HepG2 (cell line): Measurements from ENCODE around the gene PPP1R1B. TPM values are rescaled to one million over a fixed set of nuclear protein-coding genes. Genes with fewer than 3 reads are reported as not detected.

Experiments
- DNMT3B ChIP-seq: conservative IDR thresholded peaks from 2 replicates; pipeline ENCODE4 v1.6.1; 2016; ENCODE audit warnings: missing biosample characterization, control low read depth
- GLI4 ChIP-seq: sonication (generic); formaldehyde crosslinking; IDR thresholded peaks from 2 replicates; pipeline ENCODE4 v1.5.1; 2020; ENCODE audit warnings: missing genetic modification reagents, mild to moderate bottlenecking, moderate library complexity, borderline replicate concordance
- HNRNPLL ChIP-seq: fragments of 200-400 bp; formaldehyde crosslinking; IDR thresholded peaks from 2 replicates; pipeline ENCODE4 v1.6.1; 2017; ENCODE audit warnings: mild to moderate bottlenecking, low read depth, low read length; ENCODE audit not compliant: poor library complexity, severe bottlenecking
- ISL2 ChIP-seq: sonication (generic); formaldehyde crosslinking; IDR thresholded peaks from 2 replicates; pipeline ENCODE4 v1.5.0; 2020; ENCODE audit warnings: missing genetic modification reagents
- KLF13 ChIP-seq: sonication (generic); formaldehyde crosslinking; IDR thresholded peaks from 2 replicates; pipeline ENCODE4 v1.4.0; 2020; ENCODE audit warnings: mild to moderate bottlenecking, missing genetic modification reagents
- NFATC3 ChIP-seq: sonication (generic); formaldehyde crosslinking; IDR thresholded peaks from 2 replicates; pipeline ENCODE4 v1.5.1; 2020; ENCODE audit warnings: mild to moderate bottlenecking, missing genetic modification reagents
- REL ChIP-seq: sonication (generic); formaldehyde crosslinking; conservative IDR thresholded peaks from 2 replicates; pipeline ENCODE4 v1.8.0; 2022; ENCODE audit warnings: mild to moderate bottlenecking, missing genetic modification reagents, moderate library complexity
- RELA ChIP-seq: sonication (generic); formaldehyde crosslinking; IDR thresholded peaks from 2 replicates; pipeline ENCODE4 v1.4.0; 2020; ENCODE audit warnings: missing genetic modification reagents
- U2AF2 ChIP-seq: fragments of 200-400 bp; formaldehyde crosslinking; IDR thresholded peaks from 2 replicates; pipeline ENCODE4 v1.6.1; 2017; ENCODE audit warnings: low read depth, mild to moderate bottlenecking, low read length
- ZNF598 ChIP-seq: sonication (generic); formaldehyde crosslinking; IDR thresholded peaks from 2 replicates; pipeline ENCODE4 v1.5.1; 2020; ENCODE audit warnings: mild to moderate bottlenecking, missing genetic modification reagents, borderline replicate concordance
- ZNF7 ChIP-seq: IDR thresholded peaks from 2 replicates; pipeline ENCODE4 v1.6.1; 2016; ENCODE audit warnings: missing biosample characterization, missing genetic modification reagents
- polyA plus RNA-seq, 8 experiments: library from polyadenylated mRNA; depleted of rRNA in 3 of 8; stranded (reverse) in 7 of 8; unstranded in 1 of 8; fragments of >200 nt; fragmentation: Illumina TruSeq in 4 of 8; extraction: Trizol in 4 of 8; gene quantifications; 2 replicates each; pipeline versions ENCODE4 v1.2.1 to v1.2.3, GENCODE V29; 2011 to 2016; ENCODE audit warnings: low read depth in 4 of 8, missing spikeins in 1 of 8, mixed read lengths in 1 of 8; ENCODE audit not compliant: insufficient read depth in 1 of 8
- total RNA-seq, 5 experiments: library from RNA; depleted of rRNA; stranded (reverse); fragments of >200 nt; fragmentation: Illumina TruSeq; extraction: Trizol; gene quantifications; 2 replicates each; pipeline ENCODE4 v1.2.3, GENCODE V29; 2016; ENCODE audit warnings: low read depth in 1 of 5
- TF ChIP-seq, protein P1 (sequence below): sonication (generic); formaldehyde crosslinking; IDR thresholded peaks from 2 replicates; pipeline ENCODE4 v1.4.0; 2020; ENCODE audit warnings: low read depth, mild to moderate bottlenecking, missing genetic modification reagents
- TF ChIP-seq, protein P2 (sequence below): sonication (generic); formaldehyde crosslinking; IDR thresholded peaks from 2 replicates; pipeline ENCODE4 v1.4.0; 2020; ENCODE audit warnings: mild to moderate bottlenecking, missing genetic modification reagents
- TF ChIP-seq, protein P3 (sequence below): sonication (generic); formaldehyde crosslinking; IDR thresholded peaks from 2 replicates; pipeline ENCODE4 v1.8.1; 2022; ENCODE audit warnings: low read depth, mild to moderate bottlenecking, missing genetic modification reagents
- TF ChIP-seq, protein P4 (sequence below): IDR thresholded peaks from 2 replicates; pipeline ENCODE4 v1.6.1; 2016; ENCODE audit warnings: low read depth, control low read depth
- TF ChIP-seq, protein P5 (sequence below): sonication (generic); formaldehyde crosslinking; IDR thresholded peaks from 2 replicates; pipeline ENCODE4 v1.8.1; 2023; ENCODE audit warnings: mild to moderate bottlenecking, missing genetic modification reagents

The PPP1R1B gene
- total and polyA plus RNA-seq, 2 of the 13 experiments (the other 11 are each of a cell fraction or from before 2014, with no cell fraction given): 0.08 TPM; not detected in 1

DNA sequence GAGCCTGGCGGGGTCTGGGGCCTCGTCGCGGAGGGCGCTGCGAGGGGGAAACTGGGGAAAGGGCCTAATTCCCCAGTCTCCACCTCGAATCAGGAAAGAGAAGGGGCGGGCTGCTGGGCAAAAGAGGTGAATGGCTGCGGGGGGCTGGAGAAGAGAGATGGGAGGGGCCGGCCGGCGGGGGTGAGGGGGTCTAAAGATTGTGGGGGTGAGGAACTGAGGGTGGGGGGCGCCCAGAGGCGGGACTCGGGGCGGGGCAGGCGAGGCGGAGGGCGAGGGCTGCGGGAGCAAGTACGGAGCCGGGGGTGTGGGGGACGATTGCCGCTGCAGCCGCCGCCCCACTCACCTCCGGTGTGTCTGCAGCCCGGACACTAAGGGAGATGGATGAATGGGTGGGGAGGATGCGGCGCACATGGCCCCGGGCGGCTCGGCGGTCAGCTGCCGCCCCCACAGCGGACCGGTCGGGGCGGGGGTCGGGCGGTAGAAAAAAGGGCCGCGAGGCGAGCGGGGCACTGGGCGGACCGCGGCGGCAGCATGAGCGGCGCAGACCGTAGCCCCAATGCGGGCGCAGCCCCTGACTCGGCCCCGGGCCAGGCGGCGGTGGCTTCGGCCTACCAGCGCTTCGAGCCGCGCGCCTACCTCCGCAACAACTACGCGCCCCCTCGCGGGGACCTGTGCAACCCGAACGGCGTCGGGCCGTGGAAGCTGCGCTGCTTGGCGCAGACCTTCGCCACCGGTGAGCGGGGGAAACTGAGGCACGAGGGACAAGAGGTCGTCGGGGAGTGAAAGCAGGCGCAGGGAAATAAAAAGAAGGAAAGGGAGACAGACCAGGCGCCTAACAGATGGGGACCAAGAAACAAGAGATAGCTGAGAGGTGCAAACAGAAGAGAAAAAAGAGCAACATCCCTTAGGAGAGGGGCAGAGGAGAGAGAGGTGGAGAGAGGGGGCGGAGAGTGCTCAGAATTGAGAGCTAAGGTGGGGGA lies 41.5 kb downstream of the PPP1R1B start, which contains the start of gene PNMT (continued):
- TF ChIP-seq, protein P1, sequence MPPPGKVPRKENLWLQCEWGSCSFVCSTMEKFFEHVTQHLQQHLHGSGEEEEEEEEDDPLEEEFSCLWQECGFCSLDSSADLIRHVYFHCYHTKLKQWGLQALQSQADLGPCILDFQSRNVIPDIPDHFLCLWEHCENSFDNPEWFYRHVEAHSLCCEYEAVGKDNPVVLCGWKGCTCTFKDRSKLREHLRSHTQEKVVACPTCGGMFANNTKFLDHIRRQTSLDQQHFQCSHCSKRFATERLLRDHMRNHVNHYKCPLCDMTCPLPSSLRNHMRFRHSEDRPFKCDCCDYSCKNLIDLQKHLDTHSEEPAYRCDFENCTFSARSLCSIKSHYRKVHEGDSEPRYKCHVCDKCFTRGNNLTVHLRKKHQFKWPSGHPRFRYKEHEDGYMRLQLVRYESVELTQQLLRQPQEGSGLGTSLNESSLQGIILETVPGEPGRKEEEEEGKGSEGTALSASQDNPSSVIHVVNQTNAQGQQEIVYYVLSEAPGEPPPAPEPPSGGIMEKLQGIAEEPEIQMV: 0 out of 2 replicates have a peak, but pooled peaks have one; percentile 48
- TF ChIP-seq REL (CRISPR knock-in tag): no peak
- peak; percentile 89; the same call in 1 of the 2 replicates for TF ChIP-seq RELA (CRISPR knock-in tag)
- TF ChIP-seq ZNF598 (CRISPR knock-in tag): 0 out of 2 replicates have a peak, but pooled peaks have one; percentile 76
- peak; percentile 83; the same call in 1 of the 2 replicates for TF ChIP-seq KLF13 (CRISPR knock-in tag)
- TF ChIP-seq U2AF2: no peak
- no peak for TF ChIP-seq ISL2 (CRISPR knock-in tag)
- TF ChIP-seq NFATC3: 0 out of 2 replicates have a peak, but pooled peaks have one; percentile 69
- TF ChIP-seq, protein P2, sequence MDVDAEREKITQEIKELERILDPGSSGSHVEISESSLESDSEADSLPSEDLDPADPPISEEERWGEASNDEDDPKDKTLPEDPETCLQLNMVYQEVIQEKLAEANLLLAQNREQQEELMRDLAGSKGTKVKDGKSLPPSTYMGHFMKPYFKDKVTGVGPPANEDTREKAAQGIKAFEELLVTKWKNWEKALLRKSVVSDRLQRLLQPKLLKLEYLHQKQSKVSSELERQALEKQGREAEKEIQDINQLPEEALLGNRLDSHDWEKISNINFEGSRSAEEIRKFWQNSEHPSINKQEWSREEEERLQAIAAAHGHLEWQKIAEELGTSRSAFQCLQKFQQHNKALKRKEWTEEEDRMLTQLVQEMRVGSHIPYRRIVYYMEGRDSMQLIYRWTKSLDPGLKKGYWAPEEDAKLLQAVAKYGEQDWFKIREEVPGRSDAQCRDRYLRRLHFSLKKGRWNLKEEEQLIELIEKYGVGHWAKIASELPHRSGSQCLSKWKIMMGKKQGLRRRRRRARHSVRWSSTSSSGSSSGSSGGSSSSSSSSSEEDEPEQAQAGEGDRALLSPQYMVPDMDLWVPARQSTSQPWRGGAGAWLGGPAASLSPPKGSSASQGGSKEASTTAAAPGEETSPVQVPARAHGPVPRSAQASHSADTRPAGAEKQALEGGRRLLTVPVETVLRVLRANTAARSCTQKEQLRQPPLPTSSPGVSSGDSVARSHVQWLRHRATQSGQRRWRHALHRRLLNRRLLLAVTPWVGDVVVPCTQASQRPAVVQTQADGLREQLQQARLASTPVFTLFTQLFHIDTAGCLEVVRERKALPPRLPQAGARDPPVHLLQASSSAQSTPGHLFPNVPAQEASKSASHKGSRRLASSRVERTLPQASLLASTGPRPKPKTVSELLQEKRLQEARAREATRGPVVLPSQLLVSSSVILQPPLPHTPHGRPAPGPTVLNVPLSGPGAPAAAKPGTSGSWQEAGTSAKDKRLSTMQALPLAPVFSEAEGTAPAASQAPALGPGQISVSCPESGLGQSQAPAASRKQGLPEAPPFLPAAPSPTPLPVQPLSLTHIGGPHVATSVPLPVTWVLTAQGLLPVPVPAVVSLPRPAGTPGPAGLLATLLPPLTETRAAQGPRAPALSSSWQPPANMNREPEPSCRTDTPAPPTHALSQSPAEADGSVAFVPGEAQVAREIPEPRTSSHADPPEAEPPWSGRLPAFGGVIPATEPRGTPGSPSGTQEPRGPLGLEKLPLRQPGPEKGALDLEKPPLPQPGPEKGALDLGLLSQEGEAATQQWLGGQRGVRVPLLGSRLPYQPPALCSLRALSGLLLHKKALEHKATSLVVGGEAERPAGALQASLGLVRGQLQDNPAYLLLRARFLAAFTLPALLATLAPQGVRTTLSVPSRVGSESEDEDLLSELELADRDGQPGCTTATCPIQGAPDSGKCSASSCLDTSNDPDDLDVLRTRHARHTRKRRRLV: no peak
- peak; percentile 87 for TF ChIP-seq HNRNPLL
- TF ChIP-seq, protein P3, sequence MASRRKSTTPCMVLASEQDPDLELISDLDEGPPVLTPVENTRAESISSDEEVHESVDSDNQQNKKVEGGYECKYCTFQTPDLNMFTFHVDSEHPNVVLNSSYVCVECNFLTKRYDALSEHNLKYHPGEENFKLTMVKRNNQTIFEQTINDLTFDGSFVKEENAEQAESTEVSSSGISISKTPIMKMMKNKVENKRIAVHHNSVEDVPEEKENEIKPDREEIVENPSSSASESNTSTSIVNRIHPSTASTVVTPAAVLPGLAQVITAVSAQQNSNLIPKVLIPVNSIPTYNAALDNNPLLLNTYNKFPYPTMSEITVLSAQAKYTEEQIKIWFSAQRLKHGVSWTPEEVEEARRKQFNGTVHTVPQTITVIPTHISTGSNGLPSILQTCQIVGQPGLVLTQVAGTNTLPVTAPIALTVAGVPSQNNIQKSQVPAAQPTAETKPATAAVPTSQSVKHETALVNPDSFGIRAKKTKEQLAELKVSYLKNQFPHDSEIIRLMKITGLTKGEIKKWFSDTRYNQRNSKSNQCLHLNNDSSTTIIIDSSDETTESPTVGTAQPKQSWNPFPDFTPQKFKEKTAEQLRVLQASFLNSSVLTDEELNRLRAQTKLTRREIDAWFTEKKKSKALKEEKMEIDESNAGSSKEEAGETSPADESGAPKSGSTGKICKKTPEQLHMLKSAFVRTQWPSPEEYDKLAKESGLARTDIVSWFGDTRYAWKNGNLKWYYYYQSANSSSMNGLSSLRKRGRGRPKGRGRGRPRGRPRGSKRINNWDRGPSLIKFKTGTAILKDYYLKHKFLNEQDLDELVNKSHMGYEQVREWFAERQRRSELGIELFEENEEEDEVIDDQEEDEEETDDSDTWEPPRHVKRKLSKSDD (CRISPR knock-in tag): no peak
- TF ChIP-seq, protein P4, sequence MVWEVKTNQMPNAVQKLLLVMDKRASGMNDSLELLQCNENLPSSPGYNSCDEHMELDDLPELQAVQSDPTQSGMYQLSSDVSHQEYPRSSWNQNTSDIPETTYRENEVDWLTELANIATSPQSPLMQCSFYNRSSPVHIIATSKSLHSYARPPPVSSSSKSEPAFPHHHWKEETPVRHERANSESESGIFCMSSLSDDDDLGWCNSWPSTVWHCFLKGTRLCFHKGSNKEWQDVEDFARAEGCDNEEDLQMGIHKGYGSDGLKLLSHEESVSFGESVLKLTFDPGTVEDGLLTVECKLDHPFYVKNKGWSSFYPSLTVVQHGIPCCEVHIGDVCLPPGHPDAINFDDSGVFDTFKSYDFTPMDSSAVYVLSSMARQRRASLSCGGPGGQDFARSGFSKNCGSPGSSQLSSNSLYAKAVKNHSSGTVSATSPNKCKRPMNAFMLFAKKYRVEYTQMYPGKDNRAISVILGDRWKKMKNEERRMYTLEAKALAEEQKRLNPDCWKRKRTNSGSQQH (CRISPR knock-in tag): peak; percentile 84
- TF ChIP-seq ZNF7 (CRISPR knock-in tag): no peak
- TF ChIP-seq DNMT3B (CRISPR knock-in tag): peak; percentile 59; the same call in 1 of the 2 replicates
- TF ChIP-seq, protein P5, sequence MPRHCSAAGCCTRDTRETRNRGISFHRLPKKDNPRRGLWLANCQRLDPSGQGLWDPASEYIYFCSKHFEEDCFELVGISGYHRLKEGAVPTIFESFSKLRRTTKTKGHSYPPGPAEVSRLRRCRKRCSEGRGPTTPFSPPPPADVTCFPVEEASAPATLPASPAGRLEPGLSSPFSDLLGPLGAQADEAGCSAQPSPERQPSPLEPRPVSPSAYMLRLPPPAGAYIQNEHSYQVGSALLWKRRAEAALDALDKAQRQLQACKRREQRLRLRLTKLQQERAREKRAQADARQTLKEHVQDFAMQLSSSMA: no peak
- TF ChIP-seq GLI4 (CRISPR knock-in tag): peak; percentile 59; the same call in 1 of the 2 replicates
